ENCODE measurements around the gene TUBA1A.
"Not testable (repeated sequence)": the region's sequence is repeated elsewhere in the genome, so short reads cannot be mapped to it uniquely, and the experiment has no call there.

The TUBA1A gene

GRCh38 chr12:49160399-49160798, 28.5 kb downstream of the TUBA1A start:
- DNase-seq (ENCODE audit: low read depth in 2 of 2, low spot score in 1 of 2) = no peak

- DNase-seq (ENCODE audit: low read depth in 2 of 2, low spot score in 1 of 2) = no peak
Measured at GRCh38 chr12:49154221-49154620, 34.7 kb downstream of the TUBA1A start.

GRCh38 chr12:49147384-49147783, 41.5 kb downstream of the TUBA1A start:
- no peak for DNase-seq (ENCODE audit: low read depth in 2 of 2, low spot score in 1 of 2)

GRCh38 chr12:49146406-49146805, 42.5 kb downstream of the TUBA1A start:
- DNase-seq (ENCODE audit: low read depth in 2 of 2, low spot score in 1 of 2) = no peak

GRCh38 chr12:49144384-49144783, 44.5 kb downstream of the TUBA1A start:
- DNase-seq (ENCODE audit: low read depth in 2 of 2, low spot score in 1 of 2) = no peak

GRCh38 chr12:49138999-49139398, 49.9 kb downstream of the TUBA1A start:
- no peak for DNase-seq (ENCODE audit: low read depth in 2 of 2, low spot score in 1 of 2)

- DNase-seq (ENCODE audit: low read depth in 2 of 2, low spot score in 1 of 2) = no peak
Measured at GRCh38 chr12:49138587-49138986, 50.3 kb downstream of the TUBA1A start.

GRCh38 chr12:49137476-49137875, 51.4 kb downstream of the TUBA1A start:
- DNase-seq (ENCODE audit: low read depth in 2 of 2, low spot score in 1 of 2) = no peak

- DNase-seq (ENCODE audit: low read depth in 2 of 2, low spot score in 1 of 2) = not testable (repeated sequence)
Measured at GRCh38 chr12:49136997-49137396, 51.9 kb downstream of the TUBA1A start.
